PC-9 (cell line): ENCODE data around the gene SPIRE2.
"Not testable (repeated sequence)": the region's sequence is repeated elsewhere in the genome, so short reads cannot be mapped to it uniquely, and the experiment has no call there.

ENCODE experiments used
- EZH2 ChIP-seq: fragments of 200-600 bp; sonication (generic); IDR thresholded peaks from 2 replicates; pipeline ENCODE4 v1.8.0; 2017; ENCODE audit warnings: antibody characterized with exemption, low read depth
- TF ChIP-seq, protein P1 (sequence below): fragments of 200-600 bp; sonication (generic); conservative IDR thresholded peaks from 2 replicates; pipeline ENCODE4 v1.6.1; 2017; ENCODE audit warnings: mixed run types, antibody characterized with exemption, mild to moderate bottlenecking, moderate library complexity

DNA sequence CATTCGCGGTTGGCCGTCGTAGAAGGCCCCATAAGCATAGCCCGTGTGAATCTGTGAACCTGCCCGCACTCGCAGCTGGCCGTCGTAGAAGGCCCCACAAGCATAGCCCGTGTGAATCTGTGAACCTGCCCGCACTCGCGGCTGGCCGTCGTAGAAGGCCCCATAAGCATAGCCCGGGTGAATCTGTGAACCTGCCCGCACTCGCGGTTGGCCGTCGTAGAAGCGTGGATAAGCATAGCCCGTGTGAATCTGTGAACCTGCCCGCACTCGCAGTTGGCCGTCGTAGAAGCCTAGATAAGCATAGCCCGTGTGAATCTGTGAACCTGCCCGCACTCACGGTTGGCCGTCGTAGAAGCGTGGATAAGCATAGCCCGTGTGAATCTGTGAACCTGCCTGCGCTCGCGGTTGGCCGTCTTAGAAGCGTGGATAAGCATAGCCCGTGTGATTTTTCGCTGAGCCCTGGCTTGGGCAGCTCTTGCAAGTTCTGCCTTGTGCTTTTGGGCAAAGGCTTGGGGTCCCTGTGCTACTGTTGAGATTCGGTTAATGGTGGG lies 6.6 kb downstream of the SPIRE2 start:
- TF ChIP-seq, protein P1, sequence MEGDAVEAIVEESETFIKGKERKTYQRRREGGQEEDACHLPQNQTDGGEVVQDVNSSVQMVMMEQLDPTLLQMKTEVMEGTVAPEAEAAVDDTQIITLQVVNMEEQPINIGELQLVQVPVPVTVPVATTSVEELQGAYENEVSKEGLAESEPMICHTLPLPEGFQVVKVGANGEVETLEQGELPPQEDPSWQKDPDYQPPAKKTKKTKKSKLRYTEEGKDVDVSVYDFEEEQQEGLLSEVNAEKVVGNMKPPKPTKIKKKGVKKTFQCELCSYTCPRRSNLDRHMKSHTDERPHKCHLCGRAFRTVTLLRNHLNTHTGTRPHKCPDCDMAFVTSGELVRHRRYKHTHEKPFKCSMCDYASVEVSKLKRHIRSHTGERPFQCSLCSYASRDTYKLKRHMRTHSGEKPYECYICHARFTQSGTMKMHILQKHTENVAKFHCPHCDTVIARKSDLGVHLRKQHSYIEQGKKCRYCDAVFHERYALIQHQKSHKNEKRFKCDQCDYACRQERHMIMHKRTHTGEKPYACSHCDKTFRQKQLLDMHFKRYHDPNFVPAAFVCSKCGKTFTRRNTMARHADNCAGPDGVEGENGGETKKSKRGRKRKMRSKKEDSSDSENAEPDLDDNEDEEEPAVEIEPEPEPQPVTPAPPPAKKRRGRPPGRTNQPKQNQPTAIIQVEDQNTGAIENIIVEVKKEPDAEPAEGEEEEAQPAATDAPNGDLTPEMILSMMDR: not testable (repeated sequence)
- TF ChIP-seq EZH2: not testable (repeated sequence)
